ENCODE data around the gene NR6A1. TPM values are rescaled to one million over a fixed set of nuclear protein-coding genes. Genes with fewer than 3 reads are reported as not detected.

NR6A1 gene
- total and polyA plus RNA-seq, 12 donors, result 0.29 to 2.0 (median 1.2) TPM

- Histone ChIP-seq H3K4me1 (peaks cover 0 to 29% (median 6%) of the 10 kb centered on the region in 9 donors), H3K27me3 (no peaks in the 10 kb centered on the region), H3K27ac (no peak overlapping the region), H3K4me3 (no peak overlapping the region), H3K36me3 (no peaks in the 10 kb centered on the region), H3K9me3 (no peaks in the 10 kb centered on the region)
- no peak for DNase-seq
- intact Hi-C loops (cut with DNase I), result loop anchor here in 2 of 10 donors (5.0 kb wide), 2 partner anchors 34 to 74 kb away; no protein-coding TSS in a partner anchor
- ATAC-seq, result peak in 2 of 8 donors; percentile 39 to 48
- no peak for TF ChIP-seq CTCF (IDR thresholded peaks at IDR 0.05)
Measured at GRCh38 chr9:124622882-124623281, 148.2 kb downstream of the NR6A1 start.

- Histone ChIP-seq H3K9me3 (no peaks in the 10 kb centered on the region), H3K27me3 (no peaks in the 10 kb centered on the region), H3K27ac (no peak overlapping the region), H3K4me1 (peaks cover 0 to 29% (median 6%) of the 10 kb centered on the region in 9 donors), H3K36me3 (no peaks in the 10 kb centered on the region), H3K4me3 (no peak overlapping the region)
- 62 to 68% methylated on average over 11 of the region's 11 CpGs for WGBS, 2 donors
- no peak for TF ChIP-seq CTCF (IDR thresholded peaks at IDR 0.05)
- DNase-seq (no peak), ATAC-seq (no peak)
- intact Hi-C loops (cut with DNase I), result loop anchor here in 2 of 10 donors (5.0 kb wide), 2 partner anchors 36 to 76 kb away; no protein-coding TSS in a partner anchor
Measured at GRCh38 chr9:124621371-124622328, 149.5 kb downstream of the NR6A1 start.

- Histone ChIP-seq H3K4me3 (no peak overlapping the region), H3K27me3 (no peaks in the 10 kb centered on the region), H3K27ac (no peak overlapping the region), H3K4me1 (peaks cover 0 to 19% (median 6%) of the 10 kb centered on the region in 9 donors), H3K36me3 (no peaks in the 10 kb centered on the region), H3K9me3 (no peaks in the 10 kb centered on the region)
- TF ChIP-seq CTCF (IDR thresholded peaks at IDR 0.05), result no peak
- ATAC-seq (no peak), DNase-seq (no peak)
- 81 to 90% methylated on average over 3 of the region's 3 CpGs for WGBS, 2 donors
- intact Hi-C loops (cut with DNase I), result loop anchor here in 3 of 10 donors (5.0 kb wide), 3 partner anchors 39 to 94 kb away; no protein-coding TSS in a partner anchor
Measured at GRCh38 chr9:124618476-124618875, 152.6 kb downstream of the NR6A1 start.

- no peak overlapping the region for H3K4me3 ChIP-seq
- intact Hi-C loops (cut with DNase I), result loop anchor here in 9 of 10 donors (1.0 to 5.0 kb wide), 7 partner anchors 33 to 95 kb away; no protein-coding TSS in a partner anchor
- no peak overlapping the region for H3K27ac ChIP-seq
- H3K9me3 ChIP-seq, result no peaks in the 10 kb centered on the region
- H3K27me3 ChIP-seq, result peaks cover 0 to 3% (median 0%) of the 10 kb centered on the region in 7 donors
- peaks cover 0 to 12% (median 4%) of the 10 kb centered on the region in 9 donors for H3K4me1 ChIP-seq
- WGBS, 2 donors, result 17 to 22% methylated on average over 3 of the region's 3 CpGs
- no peaks in the 10 kb centered on the region for H3K36me3 ChIP-seq
- ATAC-seq (peak; percentile 80 to 95 (median 89)), DNase-seq (peak; percentile 72 to 80)
- peak; percentile 71 to 95 (median 89) for TF ChIP-seq CTCF (IDR thresholded peaks at IDR 0.05)
Measured at GRCh38 chr9:124617477-124618141, 153.5 kb downstream of the NR6A1 start.

All from heart right ventricle (tissue), 16 donors.